NCI-H1092 (cell line): ENCODE results near the gene ELFN2.

Experiments used
- DNase-seq: peaks from one replicate; lab custom pipeline; 2025; lab: John Stamatoyannopoulos, UW

ELFN2 gene

GRCh38 chr22:37426706-37427134 is 559 bp downstream of the ELFN2 start:
- no peak for DNase-seq

- DNase-seq: no peak
These were observed 1.2 kb downstream of the ELFN2 start for GRCh38 chr22:37425800-37426705.

GRCh38 chr22:37425369-37425768 is 1.9 kb downstream of the ELFN2 start:
- no peak for DNase-seq

- DNase-seq: no peak
These were observed 4.0 kb downstream of the ELFN2 start for GRCh38 chr22:37423283-37423682.

GRCh38 chr22:37421468-37421877 is 5.8 kb downstream of the ELFN2 start:
- no peak for DNase-seq

- no peak for DNase-seq
These were observed 6.4 kb downstream of the ELFN2 start for GRCh38 chr22:37420686-37421467.

GRCh38 chr22:37419969-37420685 is 7.2 kb downstream of the ELFN2 start:
- DNase-seq: no peak

- DNase-seq: no peak
These were observed 7.8 kb downstream of the ELFN2 start for GRCh38 chr22:37419370-37419968.

- DNase-seq: no peak
These were observed 8.5 kb downstream of the ELFN2 start for GRCh38 chr22:37418627-37419369.

- DNase-seq: no peak
These were observed 9.5 kb downstream of the ELFN2 start for GRCh38 chr22:37417677-37418348.

GRCh38 chr22:37417264-37417663 is 10.0 kb downstream of the ELFN2 start:
- DNase-seq: no peak

GRCh38 chr22:37416827-37417226 is 10.5 kb downstream of the ELFN2 start:
- no peak for DNase-seq

GRCh38 chr22:37416389-37416788 is 10.9 kb downstream of the ELFN2 start:
- no peak for DNase-seq

GRCh38 chr22:37415210-37415609 is 12.1 kb downstream of the ELFN2 start:
- DNase-seq: no peak

GRCh38 chr22:37414288-37414687 is 13.0 kb downstream of the ELFN2 start:
- DNase-seq: no peak

- DNase-seq: no peak
These were observed 13.7 kb downstream of the ELFN2 start for GRCh38 chr22:37413546-37413945.

GRCh38 chr22:37412495-37413250 is 14.6 kb downstream of the ELFN2 start:
- DNase-seq: no peak

GRCh38 chr22:37411655-37412054 is 15.6 kb downstream of the ELFN2 start:
- DNase-seq: no peak

- DNase-seq: no peak
These were observed 16.9 kb downstream of the ELFN2 start for GRCh38 chr22:37410174-37411055.
